Renal cortical epithelial cell (primary cell): ENCODE results near the gene SLIT1. TPM values are rescaled to one million over a fixed set of nuclear protein-coding genes. Genes with fewer than 3 reads are reported as not detected.
A peak's percentile ranks its signal among the peaks of the same experiment; 100 is the strongest.

Experiments used
- DNase-seq: peaks from one replicate; pipeline ENCODE4 v3.0.0-alpha.2; 2011; ENCODE audit warnings: low read depth
- total RNA-seq: library from RNA; depleted of rRNA; stranded (reverse); fragments of >200 nt; gene quantifications from 2 replicates; pipeline ENCODE4 v1.2.3, GENCODE V29; 2014

The SLIT1 gene
- total RNA-seq, 1 donor from 2014 or later, result under 0.01 TPM

GRCh38 chr10:97065128-97065527, 120.6 kb downstream of the SLIT1 start:
- peak; percentile 61 for DNase-seq

DNA sequence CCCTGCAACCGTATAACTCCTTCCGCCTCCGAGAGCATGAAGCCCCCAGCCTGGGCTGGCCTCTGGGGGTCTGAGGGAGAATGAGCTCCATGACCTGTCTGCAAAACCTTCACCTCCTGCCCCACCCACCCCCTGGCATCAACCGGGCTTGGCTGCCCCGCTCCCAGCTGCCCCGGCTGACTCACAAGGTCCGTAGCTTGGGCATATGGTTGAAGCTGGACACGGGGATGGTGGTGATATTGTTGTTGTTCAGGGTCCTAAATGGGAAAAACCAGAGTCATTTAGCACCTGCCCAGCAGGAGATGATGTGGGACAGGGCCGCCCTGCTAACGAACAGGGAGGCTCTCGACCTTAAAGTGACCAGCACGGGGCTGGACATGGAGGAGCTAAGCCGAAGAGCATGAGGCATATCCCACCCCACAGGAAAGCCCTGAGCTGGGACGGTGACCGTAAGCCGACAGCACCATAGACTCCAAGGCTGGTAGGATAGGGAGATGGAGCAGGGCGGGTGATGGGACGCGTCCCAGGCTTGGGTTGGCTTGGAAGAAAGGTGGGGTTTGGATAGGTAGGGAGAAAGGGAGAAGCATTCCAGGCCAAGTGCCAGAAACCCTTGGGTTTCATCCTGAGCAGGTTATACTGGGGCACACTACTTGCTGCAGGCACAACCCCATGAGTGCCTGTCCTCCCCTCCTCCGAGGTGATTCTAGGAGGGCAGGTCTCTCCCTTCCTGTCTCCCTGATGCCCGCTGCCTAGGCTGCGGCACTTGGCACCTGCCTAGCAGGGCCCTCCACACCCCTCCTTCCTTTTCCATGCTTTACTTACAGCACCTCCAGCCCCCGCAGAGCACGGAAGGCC, 121.5 kb downstream of the SLIT1 start:
- DNase-seq, result no peak

DNA sequence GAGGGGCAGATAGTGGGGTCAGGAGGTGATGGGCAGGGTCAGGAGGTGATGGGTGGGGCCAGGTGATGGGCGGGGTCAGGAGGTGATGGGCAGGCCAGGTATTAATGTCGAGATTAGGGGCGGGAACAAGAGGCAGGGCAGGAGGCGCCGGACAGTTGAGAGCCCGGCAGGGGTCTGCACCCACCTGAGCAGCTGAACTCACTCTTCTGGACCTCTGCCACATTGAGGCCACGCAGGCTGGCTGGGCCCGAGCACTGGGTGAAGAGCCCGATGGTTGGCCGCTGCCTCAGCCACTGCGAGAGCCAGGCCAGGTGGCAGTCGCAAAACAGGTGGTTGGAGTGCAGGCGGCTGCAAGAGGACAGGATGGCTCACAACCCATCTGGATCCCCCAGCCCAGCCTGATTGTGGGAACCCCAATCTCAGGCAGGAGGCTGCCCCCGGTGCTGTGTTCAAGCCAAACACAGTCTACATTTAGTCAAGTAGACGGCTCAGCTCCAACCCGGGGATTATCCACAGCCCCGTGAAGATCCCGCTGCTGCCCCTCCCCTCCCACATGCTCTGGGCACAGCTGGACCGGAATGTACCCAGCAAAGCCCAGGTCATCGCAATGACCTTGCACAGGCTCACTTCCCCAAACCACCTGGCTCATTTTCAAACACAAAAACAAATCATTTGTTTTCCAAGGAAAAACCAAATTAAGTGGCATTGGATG, 122.3 kb downstream of the SLIT1 start:
- DNase-seq, result no peak

- DNase-seq, result no peak
Measured at GRCh38 chr10:97062456-97062855, 123.3 kb downstream of the SLIT1 start.

- no peak for DNase-seq
Measured at GRCh38 chr10:97062046-97062445, 123.7 kb downstream of the SLIT1 start.

GRCh38 chr10:97061423-97061822, 124.3 kb downstream of the SLIT1 start:
- DNase-seq, result no peak

DNA sequence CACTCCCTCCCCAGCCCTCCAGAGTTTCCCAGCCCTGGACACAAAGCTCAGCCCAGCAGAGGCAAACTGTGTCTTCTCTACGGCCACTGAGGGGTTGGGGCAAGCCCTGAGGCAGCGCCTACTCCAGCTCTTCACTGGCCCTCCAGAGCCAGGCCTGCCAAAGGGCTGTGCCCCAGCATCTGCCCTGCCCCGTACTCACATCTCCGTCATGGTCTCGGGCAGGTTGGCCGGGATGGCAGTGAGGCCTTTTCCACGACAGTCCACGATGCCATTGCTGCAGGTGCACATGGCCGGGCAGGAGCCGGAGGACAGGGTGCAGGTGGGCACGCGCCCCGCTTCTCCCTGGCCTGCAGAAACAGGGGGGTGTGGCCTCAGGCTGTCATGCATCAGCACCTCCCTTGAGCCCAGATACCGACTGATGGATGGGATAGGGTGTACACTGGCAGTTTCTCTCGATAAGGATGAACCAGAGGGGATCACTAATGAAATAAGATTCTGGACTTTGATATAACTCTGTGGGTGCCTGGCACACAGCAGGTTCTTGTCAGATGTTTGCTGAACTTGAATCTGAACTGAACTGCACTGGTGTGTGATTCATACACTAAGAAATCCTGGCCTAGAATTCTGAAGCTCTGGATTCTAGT, 125.2 kb downstream of the SLIT1 start:
- DNase-seq, result no peak

GRCh38 chr10:97059872-97060205, 125.9 kb downstream of the SLIT1 start:
- DNase-seq, result no peak

- no peak for DNase-seq
Measured at GRCh38 chr10:97059006-97059871, 126.5 kb downstream of the SLIT1 start.

DNA sequence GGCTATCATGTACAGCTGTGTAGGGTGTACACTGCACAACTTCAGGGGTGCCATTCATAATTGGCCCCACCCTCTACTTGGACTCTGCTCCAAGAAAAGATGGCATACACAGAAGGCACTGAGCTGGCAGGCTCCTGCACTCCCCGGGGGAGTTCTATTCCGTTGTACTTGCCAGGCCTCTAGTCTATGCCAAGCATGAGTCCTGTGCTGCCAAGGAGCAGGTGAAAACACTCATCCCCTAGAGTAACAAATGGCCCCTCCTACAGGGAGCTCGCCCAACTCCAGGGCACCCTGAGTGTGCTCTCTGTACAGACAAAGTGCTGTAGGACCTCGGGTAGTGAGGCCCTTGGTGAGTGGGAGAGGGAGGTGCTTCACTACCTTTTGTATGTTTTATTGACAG, 127.2 kb downstream of the SLIT1 start:
- no peak for DNase-seq

GRCh38 chr10:97057491-97058235, 128.1 kb downstream of the SLIT1 start:
- no peak for DNase-seq

GRCh38 chr10:97056003-97056630, 129.6 kb downstream of the SLIT1 start:
- no peak for DNase-seq

DNA sequence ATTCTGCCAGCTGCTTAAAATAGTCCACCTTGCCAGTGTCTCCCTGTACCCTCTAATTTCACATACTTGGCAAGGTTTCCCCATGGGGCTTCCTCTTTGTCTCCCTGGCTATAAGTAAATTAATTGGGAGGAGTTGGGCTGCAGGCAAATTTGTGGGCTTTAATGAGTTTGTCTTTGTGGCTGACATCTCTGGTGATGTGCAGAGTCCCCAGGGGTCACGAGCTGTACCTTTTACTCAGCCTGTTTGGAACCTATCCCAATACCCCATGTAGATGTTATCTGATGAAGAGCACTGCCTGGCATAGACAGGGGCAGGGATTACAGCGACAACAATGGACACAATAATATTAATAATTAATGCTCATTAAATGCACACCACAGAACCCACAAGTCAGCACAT, 132.5 kb downstream of the SLIT1 start:
- no peak for DNase-seq

- DNase-seq, result no peak
Measured at GRCh38 chr10:97050956-97051496, 134.7 kb downstream of the SLIT1 start.

- no peak for DNase-seq
Measured at GRCh38 chr10:97050205-97050745, 135.5 kb downstream of the SLIT1 start.

DNA sequence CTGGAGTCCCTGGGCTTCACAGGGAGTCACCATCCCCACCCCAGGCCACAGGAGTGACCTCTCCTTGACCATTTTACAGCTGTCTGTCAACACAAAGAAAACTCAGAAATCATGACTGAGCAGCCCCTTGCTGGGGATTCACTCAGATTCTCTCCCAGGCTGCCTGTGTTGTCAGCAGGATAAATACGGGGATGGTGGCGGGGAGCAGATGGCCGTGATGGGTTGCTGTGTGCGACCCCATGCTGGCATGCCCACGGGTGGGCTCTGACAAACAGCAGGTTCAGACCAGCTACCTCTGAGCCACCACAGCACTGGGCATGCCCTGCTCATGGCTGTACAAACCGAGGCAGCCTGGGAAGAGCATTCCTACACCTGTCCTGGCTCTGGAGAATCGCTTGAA, 136.1 kb downstream of the SLIT1 start:
- DNase-seq, result no peak

DNA sequence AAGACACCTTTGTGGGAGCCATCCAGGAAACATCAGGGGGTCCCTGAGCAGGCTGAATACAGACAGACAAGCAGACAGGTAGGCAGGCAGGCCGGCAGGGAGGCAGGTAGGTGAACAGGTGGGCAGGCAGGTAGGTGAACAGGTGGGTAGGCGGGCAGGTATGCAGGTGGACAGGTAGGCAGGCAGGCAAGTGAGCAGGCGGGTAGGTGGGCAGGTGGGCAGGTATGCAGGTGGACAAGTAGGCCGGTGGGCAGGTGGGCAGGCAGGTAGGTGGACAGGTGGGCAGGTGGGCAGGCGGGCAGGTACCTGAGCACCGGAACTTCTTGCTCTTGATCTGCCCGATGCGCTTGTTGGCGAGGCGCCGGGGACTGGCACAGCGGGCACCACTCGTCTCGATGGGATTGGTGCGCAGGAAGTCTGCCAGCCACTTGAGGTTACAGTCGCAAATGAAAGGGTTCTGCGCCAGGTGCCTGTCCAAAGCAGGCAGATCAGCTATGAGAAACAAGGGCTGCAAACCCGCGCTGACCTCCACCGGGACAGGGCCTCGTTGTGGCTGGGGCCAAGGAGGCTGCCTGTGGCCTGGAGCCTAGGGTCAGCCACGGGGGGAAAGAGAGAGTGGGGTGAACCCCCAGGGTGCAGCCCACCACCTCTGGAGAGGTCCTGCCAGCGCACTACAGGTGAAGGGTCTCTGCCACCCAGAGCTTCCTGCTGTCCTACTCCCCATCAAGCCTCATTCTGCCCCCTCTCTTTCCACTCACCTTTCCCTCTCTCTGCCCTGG, 136.9 kb downstream of the SLIT1 start:
- no peak for DNase-seq

DNA sequence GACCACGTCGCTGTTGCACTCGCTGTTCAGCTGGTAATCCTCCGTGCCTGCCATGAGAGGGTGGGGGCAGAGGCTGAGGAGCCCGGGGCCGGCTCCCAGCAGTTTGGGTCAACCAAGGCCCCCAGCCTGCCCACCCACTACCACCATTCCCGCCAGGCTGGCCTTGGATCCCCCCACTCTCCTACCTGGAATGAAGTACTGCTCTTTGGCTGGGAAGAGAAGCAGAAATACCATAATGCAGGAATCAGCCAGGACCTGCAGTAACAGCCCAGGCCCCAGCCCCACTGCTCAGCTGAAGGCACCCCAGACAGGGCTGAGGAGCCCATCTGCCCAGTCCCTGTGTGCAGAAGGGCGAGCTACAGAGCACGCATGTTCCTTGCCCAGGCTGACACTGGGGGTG, 138.0 kb downstream of the SLIT1 start:
- no peak for DNase-seq

GRCh38 chr10:97047083-97047736, 138.5 kb downstream of the SLIT1 start:
- no peak for DNase-seq
